Fibroblast of upper back skin (primary cell): ENCODE measurements around the gene OTOP1.
"Not testable (repeated sequence)": the region's sequence is repeated elsewhere in the genome, so short reads cannot be mapped to it uniquely, and the experiment has no call there.

ENCODE experiments used
- DNase-seq: peaks from one replicate; pipeline ENCODE4 v3.0.0-alpha.2; 2013

Gene OTOP1

DNA sequence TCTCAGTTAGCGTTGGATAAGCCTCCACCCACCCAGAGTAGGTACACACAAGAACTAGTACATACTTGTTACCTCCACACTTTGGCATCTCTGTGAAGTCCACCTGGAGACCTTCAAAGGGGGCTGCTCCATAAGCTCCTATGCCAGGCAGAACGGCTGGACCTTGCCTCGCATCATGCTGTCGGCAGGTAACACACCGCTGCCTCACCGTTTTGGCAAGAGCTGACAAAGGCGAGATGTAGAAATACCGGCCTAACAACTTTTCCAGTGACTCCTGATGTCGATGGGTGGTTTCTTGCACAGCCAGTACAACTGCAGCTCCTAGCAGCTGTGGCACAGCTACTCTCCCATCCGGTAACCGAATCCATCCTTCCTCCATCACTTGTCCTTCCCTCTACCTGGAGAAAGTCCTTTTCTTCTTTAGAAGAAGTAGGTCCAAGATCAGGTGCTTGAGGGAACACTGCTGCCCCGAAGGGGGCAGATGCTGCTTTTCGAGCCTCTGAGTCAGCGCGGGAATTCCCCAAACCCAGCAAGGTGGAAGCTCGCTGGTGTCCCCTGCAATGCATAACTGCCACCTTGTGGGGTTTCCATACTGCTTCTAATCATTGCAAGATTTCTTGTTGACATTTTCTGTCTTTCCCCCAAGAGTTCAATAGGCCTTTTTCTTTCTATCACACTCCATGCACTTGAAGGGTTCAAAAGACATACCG lies 65.6 kb downstream of the OTOP1 start:
- DNase-seq, result not testable (repeated sequence)

DNA sequence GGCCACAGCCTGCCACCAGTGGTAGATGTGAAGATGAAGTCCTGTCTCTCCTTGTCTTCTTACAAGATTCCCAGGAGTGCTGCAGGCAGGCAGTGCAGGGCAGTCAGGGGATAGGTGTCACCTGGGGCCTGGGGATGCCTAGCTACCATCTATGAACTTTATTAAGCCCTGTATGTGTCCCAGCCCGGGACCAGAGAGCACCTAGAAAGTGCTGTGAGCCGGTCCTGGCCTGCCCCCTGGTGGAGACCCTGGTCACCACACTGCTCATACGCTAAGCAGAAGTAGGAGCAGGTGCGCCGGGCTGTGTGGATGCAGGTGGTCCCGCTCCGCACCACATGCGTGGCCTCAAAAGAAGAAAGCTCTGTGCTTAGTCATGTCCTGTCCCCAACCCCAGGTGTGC lies 81.1 kb downstream of the OTOP1 start:
- not testable (repeated sequence) for DNase-seq

DNA sequence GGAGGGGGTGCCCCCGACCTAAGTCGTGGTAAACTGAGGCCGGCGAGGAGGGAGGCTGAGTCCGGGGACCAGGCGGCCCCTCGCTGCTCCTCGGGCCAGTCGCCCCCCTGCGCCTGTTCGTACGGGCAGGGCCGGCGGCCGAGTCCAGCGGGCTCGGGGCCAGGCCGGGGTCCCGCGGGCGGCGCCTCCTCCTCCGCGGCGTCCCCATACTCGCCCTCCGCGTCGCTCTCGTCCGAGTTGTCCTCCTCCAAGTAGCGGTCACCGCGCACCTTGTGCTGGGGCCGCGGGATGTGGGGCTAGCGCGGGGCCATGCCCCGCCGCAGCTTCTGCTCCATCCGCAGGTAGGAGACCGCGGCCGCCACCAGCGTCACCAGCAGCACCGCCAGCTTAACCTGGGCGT lies 83.4 kb downstream of the OTOP1 start:
- DNase-seq, result not testable (repeated sequence)

DNA sequence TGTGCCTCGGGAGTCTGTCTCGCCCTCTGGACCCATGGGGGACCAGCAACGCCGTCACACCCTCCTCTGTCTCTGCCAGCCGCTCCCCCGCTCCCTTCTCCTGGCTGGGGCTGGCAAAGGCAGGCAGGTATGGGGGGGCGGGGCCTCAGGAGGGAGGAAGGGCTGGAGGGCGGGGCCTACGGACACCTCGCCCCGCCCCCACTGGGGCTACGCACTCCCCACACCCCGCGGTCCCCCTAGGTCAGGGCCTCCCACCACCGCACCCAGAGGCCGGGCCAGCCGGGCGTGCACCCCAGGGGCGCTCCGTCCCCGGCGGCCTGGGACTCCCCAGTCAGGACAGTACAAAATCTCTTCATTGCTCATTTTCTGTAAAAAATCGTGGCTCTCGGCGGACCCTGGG lies 84.0 kb downstream of the OTOP1 start:
- DNase-seq, result not testable (repeated sequence)

DNA sequence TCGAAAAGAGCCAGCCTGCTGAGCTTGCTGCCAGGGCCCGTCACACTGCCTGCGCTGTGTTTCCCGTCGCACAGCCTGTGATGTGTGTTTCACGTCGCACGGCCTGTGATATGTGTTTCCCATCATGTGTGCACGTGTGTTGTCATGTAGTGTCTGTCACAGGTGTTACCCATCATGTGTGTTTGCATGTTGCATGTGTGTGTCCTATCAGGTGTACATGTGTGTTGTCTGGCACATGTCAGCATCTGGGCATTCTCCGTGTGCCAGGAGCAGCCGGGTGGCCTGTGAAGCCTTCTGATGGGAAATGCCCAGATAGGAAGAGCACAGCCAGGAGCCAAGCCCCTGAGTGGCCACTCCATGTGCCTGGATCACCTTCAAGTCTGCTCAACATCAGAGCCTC lies 85.5 kb downstream of the OTOP1 start:
- not testable (repeated sequence) for DNase-seq
